C4-2B (cell line): ENCODE results near the gene VDAC1.

ENCODE experiments used
- H3K27ac ChIP-seq: fragments of 450-650 bp; 2 replicates; pipeline ENCODE4 v1.5.1; 2017
- CTCF ChIP-seq: fragments of 450-650 bp; conservative IDR thresholded peaks from 2 replicates; pipeline ENCODE4 v1.5.1; 2017; ENCODE audit warnings: mild to moderate bottlenecking
- ZFX ChIP-seq: fragments of 450-650 bp; IDR thresholded peaks from 2 replicates; pipeline ENCODE4 v1.6.1; 2017

The VDAC1 gene

GRCh38 chr5:134020188-134020587, 15.4 kb upstream of the VDAC1 start:
- TF ChIP-seq CTCF (no peak), ZFX (no peak)

GRCh38 chr5:134019636-134020035, 14.9 kb upstream of the VDAC1 start:
- TF ChIP-seq ZFX (0 out of 2 replicates have a peak, but pooled peaks have one; percentile 36), CTCF (no peak)
- H3K27ac ChIP-seq: peak overlapping the region; percentile 82

More at GRCh38 chr5:134020188-134020587, 15.4 kb upstream of the VDAC1 start:
- H3K27ac ChIP-seq: peak overlapping the region; percentile 82

- H3K27ac ChIP-seq: peak overlapping the region; percentile 82
- TF ChIP-seq CTCF (no peak), ZFX (no peak)
These were observed 14.2 kb upstream of the VDAC1 start for GRCh38 chr5:134018986-134019316.

- H3K27ac ChIP-seq: peak overlapping the region; percentile 82
- no peak for TF ChIP-seq CTCF
- TF ChIP-seq ZFX: no peak
These were observed 13.6 kb upstream of the VDAC1 start for GRCh38 chr5:134018154-134018985.

GRCh38 chr5:134008266-134008749, 3.5 kb upstream of the VDAC1 start:
- no peak for TF ChIP-seq ZFX
- no peak for TF ChIP-seq CTCF
- H3K27ac ChIP-seq: no peak overlapping the region

GRCh38 chr5:134007581-134008265, 2.9 kb upstream of the VDAC1 start:
- no peak overlapping the region for H3K27ac ChIP-seq
- TF ChIP-seq ZFX: no peak
- no peak for TF ChIP-seq CTCF

GRCh38 chr5:134006115-134006514, 1.3 kb upstream of the VDAC1 start:
- no peak for TF ChIP-seq CTCF
- no peak for TF ChIP-seq ZFX
- H3K27ac ChIP-seq: peak overlapping the region; percentile 99
